Gastrocnemius medialis (tissue), 4 donors: Measurements from ENCODE around the gene ATP9B. TPM values are rescaled to one million over a fixed set of nuclear protein-coding genes. Genes with fewer than 3 reads are reported as not detected.

Source experiments
- ATAC-seq, 2 donors: fragments of 150-250 bp; one replicate each; pipeline ENCODE4 v1.9.1; 2016
- DNase-seq, 2 donors: peaks; one replicate each; pipeline ENCODE4 v3.0.0-alpha.2; 2019
- H3K27ac ChIP-seq, 4 donors: fragments of 200-600 bp; sonication (generic); 1 replicate in 1 of 4; 2 replicates in 3 of 4; pipeline ENCODE4 v1.5.1; 2016 to 2018; ENCODE audit warnings: mild to moderate bottlenecking in 2 of 4, moderate library complexity in 1 of 4
- H3K27me3 ChIP-seq, 3 donors: fragments of 200-600 bp; sonication (generic) in 2 of 3; 1 replicate in 1 of 3; 2 replicates in 2 of 3; pipeline versions ENCODE4 v1.5.1 to v1.6.0; 2016 to 2019; ENCODE audit warnings: mild to moderate bottlenecking in 1 of 3, moderate library complexity in 1 of 3
- H3K36me3 ChIP-seq, 2 donors: fragments of 200-600 bp; sonication (generic) in 1 of 2; one replicate each; pipeline ENCODE4 v1.5.1; 2017 to 2018
- H3K4me1 ChIP-seq, 2 donors: fragments of 200-600 bp; sonication (generic) in 1 of 2; one replicate each; pipeline ENCODE4 v1.5.1; 2016 to 2017; ENCODE audit warnings: mild to moderate bottlenecking in 2 of 2
- H3K4me3 ChIP-seq, 4 donors: fragments of 200-600 bp; sonication (generic) in 3 of 4; 1 replicate in 1 of 4; 2 replicates in 3 of 4; pipeline ENCODE4 v1.5.1; 2016 to 2019; ENCODE audit warnings: mild to moderate bottlenecking in 2 of 4
- H3K9me3 ChIP-seq, 3 donors: fragments of 200-600 bp; sonication (generic) in 2 of 3; 1 replicate in 1 of 3; 2 replicates in 2 of 3; pipeline ENCODE4 v1.5.1; 2016 to 2019
- POLR2A ChIP-seq, 2 donors: fragments of 450-650 bp; IDR thresholded peaks; one replicate each; pipeline ENCODE4 v1.6.1; 2017; ENCODE audit warnings: antibody characterized with exemption in 2 of 2, mild to moderate bottlenecking in 2 of 2, moderate library complexity in 2 of 2
- in situ Hi-C, 4 donors: fragments of 200-750 bp; cut with MboI; loops; one replicate each; pipeline versions ENCODE4 v1.15.0 to v1.8.0; 2017; ENCODE audit warnings: low sequenced_read_pairs in 4 of 4
- intact Hi-C: fragments of 100-400 bp; cut with DNase I; formaldehyde crosslinking; loops from one replicate; pipeline ENCODE4 v1.15.1; 2023; ENCODE audit warnings: low total_unique reads
- total RNA-seq, 4 donors: library from RNA; depleted of rRNA; stranded (reverse); fragments of >200 nt; gene quantifications; one replicate each; pipeline versions ENCODE4 v1.1.0 to v1.2.3, GENCODE V29; 2016
- TF ChIP-seq, protein P1 (sequence below), 5 experiments: fragments of 450-650 bp in 3 of 5; fragments of 200-600 bp in 2 of 5; sonication (generic) in 2 of 5; IDR thresholded peaks in 4 of 5; conservative IDR thresholded peaks in 1 of 5; 1 replicate in 4 of 5; 2 replicates in 1 of 5; pipeline ENCODE4 v1.5.1; 2016 to 2019; ENCODE audit warnings: antibody characterized with exemption in 5 of 5, mild to moderate bottlenecking in 3 of 5, moderate library complexity in 3 of 5

Gene ATP9B
- total RNA-seq, 4 donors from 2014 or later = 9.9 to 33.6 (median 18.6) TPM

DNA sequence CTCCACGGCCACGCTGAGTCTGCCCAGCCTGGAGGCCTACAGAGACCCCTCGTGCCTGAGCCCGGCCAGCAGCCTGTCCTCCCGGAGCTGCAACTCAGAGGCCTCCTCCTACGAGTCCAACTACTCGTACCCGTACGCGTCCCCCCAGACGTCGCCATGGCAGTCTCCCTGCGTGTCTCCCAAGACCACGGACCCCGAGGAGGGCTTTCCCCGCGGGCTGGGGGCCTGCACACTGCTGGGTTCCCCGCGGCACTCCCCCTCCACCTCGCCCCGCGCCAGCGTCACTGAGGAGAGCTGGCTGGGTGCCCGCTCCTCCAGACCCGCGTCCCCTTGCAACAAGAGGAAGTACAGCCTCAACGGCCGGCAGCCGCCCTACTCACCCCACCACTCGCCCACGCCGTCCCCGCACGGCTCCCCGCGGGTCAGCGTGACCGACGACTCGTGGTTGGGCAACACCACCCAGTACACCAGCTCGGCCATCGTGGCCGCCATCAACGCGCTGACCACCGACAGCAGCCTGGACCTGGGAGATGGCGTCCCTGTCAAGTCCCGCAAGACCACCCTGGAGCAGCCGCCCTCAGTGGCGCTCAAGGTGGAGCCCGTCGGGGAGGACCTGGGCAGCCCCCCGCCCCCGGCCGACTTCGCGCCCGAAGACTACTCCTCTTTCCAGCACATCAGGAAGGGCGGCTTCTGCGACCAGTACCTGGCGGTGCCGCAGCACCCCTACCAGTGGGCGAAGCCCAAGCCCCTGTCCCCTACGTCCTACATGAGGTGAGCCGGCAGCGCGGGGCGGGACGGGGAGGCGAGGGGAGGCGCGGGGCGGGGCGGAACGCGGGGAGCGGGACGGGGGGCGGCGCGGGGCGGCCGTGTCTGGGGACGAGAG, 341.8 kb downstream of the ATP9B start:
- peaks cover 4% of the 10 kb centered on the region in 2 donors for H3K4me1 ChIP-seq
- ATAC-seq (no peak), DNase-seq (no peak)
- H3K9me3 ChIP-seq = no peaks in the 10 kb centered on the region
- TF ChIP-seq, protein P1, sequence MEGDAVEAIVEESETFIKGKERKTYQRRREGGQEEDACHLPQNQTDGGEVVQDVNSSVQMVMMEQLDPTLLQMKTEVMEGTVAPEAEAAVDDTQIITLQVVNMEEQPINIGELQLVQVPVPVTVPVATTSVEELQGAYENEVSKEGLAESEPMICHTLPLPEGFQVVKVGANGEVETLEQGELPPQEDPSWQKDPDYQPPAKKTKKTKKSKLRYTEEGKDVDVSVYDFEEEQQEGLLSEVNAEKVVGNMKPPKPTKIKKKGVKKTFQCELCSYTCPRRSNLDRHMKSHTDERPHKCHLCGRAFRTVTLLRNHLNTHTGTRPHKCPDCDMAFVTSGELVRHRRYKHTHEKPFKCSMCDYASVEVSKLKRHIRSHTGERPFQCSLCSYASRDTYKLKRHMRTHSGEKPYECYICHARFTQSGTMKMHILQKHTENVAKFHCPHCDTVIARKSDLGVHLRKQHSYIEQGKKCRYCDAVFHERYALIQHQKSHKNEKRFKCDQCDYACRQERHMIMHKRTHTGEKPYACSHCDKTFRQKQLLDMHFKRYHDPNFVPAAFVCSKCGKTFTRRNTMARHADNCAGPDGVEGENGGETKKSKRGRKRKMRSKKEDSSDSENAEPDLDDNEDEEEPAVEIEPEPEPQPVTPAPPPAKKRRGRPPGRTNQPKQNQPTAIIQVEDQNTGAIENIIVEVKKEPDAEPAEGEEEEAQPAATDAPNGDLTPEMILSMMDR (IDR thresholded peaks at IDR 0.05 in 4 of 5, conservative IDR thresholded peaks at IDR 0.05 in 1 of 5) = no peak
- TF ChIP-seq POLR2A (IDR thresholded peaks at IDR 0.05) = no peak
- no peaks in the 10 kb centered on the region for H3K27me3 ChIP-seq
- in situ Hi-C loops = no loop called here
- peaks cover 0 to 27% of the 10 kb centered on the region in 2 donors for H3K36me3 ChIP-seq
- intact Hi-C loops = no loop called here
- H3K4me3 ChIP-seq = no peak overlapping the region
- H3K27ac ChIP-seq = no peak overlapping the region

DNA sequence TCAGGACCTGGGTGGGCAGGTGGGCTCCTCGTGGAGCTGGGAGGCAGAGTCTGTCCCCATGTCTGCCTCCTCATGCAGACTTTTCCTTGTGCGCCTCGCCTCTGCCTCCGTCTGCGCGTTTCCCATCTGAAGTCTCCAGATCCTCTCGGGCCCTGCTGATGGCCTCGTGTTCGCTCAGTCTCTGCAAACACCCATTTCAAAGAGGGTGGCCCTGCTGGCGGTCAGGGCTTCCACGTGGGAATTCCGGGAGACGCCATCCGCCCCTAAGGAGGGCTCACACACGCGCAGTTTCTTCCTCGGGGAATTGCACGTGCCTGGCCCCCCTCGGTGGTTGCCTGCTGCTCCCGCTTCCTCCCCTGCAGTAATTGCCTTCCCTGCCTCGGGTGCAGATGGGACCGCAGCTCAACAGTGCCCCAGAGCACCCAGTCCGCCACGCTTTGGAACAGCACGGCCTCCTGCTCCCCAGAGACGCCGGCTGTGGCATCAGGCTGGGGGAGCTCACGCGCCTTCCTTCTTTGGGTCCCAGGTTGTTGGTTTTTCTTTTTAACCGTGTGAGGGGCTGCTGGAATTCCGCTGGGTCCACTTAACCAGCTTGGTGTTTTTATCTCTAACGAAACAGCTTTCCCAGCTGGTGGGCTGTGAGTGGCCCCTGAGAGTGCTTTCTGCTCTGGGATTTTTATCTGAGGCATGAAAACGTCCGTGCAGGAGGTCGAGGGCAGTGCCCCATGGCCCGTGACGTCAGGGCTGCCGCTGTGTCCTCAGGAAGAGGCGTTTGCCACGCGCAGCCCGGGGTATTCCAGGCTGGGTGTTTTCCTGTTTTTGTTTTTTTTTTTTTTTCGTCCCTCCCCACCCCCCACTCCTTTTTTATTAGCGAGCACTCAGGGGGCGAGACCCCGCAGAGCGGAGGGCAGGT, 342.7 kb downstream of the ATP9B start:
- H3K4me3 ChIP-seq = no peak overlapping the region
- intact Hi-C loops = no loop called here
- peaks cover 0 to 27% of the 10 kb centered on the region in 2 donors for H3K36me3 ChIP-seq
- peaks cover 3 to 13% of the 10 kb centered on the region in 2 donors for H3K4me1 ChIP-seq
- in situ Hi-C loops = no loop called here
- H3K27me3 ChIP-seq = no peaks in the 10 kb centered on the region
- ATAC-seq (no peak), DNase-seq (no peak)
- H3K9me3 ChIP-seq = no peaks in the 10 kb centered on the region
- no peak overlapping the region for H3K27ac ChIP-seq
- no peak for TF ChIP-seq POLR2A (IDR thresholded peaks at IDR 0.05)
- TF ChIP-seq, protein P1 (IDR thresholded peaks at IDR 0.05 in 4 of 5, conservative IDR thresholded peaks at IDR 0.05 in 1 of 5) = no peak

DNA sequence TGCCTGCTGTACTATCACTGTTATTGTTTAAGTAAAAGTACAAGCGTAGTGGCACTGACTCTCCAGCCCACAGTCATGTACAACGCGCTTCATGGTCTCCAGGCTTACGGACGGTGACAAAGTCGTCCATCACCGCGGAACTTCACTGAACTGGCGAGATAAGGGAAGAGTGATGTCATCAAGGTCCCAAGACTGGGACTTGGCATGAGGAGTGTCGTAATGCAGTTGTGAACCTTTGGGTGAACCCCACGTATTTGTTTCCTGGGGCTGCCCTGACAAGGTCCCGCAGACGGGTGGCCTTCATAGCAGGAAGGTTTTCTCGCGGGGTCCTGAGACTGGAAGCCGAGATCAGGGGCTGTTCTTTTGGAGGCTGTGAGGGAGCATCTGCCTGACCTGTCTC, 343.8 kb downstream of the ATP9B start:
- no peak for TF ChIP-seq POLR2A (IDR thresholded peaks at IDR 0.05)
- TF ChIP-seq, protein P1 (IDR thresholded peaks at IDR 0.05 in 4 of 5, conservative IDR thresholded peaks at IDR 0.05 in 1 of 5) = no peak
- Histone ChIP-seq H3K27me3 (no peaks in the 10 kb centered on the region), H3K27ac (no peak overlapping the region), H3K4me3 (no peak overlapping the region), H3K4me1 (peaks cover 3 to 13% of the 10 kb centered on the region in 2 donors), H3K9me3 (no peaks in the 10 kb centered on the region), H3K36me3 (peaks cover 0 to 27% of the 10 kb centered on the region in 2 donors)
- in situ Hi-C loops (no loop called here), intact Hi-C loops (no loop called here)
- ATAC-seq = no peak
- DNase-seq = no peak

DNA sequence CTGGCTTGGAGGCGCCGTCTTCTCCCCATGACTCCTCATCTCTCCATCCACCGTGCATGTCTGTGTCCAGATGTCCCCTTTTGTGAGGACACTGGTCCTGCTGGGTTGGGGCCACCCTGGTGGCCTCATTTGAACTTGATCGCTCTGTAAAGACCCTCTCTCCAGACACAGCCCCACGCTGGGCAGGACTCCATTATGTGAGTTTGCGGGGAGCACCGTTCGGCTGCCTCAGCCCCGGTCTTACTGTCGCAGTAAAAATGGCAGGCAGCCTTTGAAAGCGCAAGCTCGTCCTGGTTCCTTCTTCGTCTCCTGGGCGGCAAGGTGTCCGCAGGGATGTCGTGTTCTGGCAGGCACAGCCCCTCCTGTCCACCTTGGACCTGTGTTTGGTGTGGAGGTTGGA, 344.2 kb downstream of the ATP9B start:
- in situ Hi-C loops = no loop called here
- H3K27ac ChIP-seq = no peak overlapping the region
- no peak for TF ChIP-seq POLR2A (IDR thresholded peaks at IDR 0.05)
- TF ChIP-seq, protein P1 (IDR thresholded peaks at IDR 0.05 in 4 of 5, conservative IDR thresholded peaks at IDR 0.05 in 1 of 5) = no peak

More for the DNA sequence above, 344.2 kb downstream of the ATP9B start:
- Histone ChIP-seq H3K4me1 (peaks cover 3 to 13% of the 10 kb centered on the region in 2 donors), H3K27me3 (no peaks in the 10 kb centered on the region), H3K9me3 (no peaks in the 10 kb centered on the region), H3K4me3 (no peak overlapping the region), H3K36me3 (peaks cover 0 to 27% of the 10 kb centered on the region in 2 donors)
- DNase-seq (no peak), ATAC-seq (no peak)
- intact Hi-C loops = no loop called here
